Gastroesophageal sphincter (tissue), 3 donors: ENCODE measurements around the gene OR9A4.

Experiments
- CTCF ChIP-seq, 4 experiments: fragments of 200-600 bp in 2 of 4; fragments of 450-650 bp in 2 of 4; sonication (generic) in 1 of 4; IDR thresholded peaks; one replicate each; pipeline ENCODE4 v1.5.1; 2017 to 2019; ENCODE audit warnings: antibody characterized with exemption in 4 of 4, mild to moderate bottlenecking in 2 of 4, moderate library complexity in 2 of 4
- POLR2A ChIP-seq, 2 donors: fragments of 450-650 bp; IDR thresholded peaks; one replicate each; pipeline ENCODE4 v1.6.1; 2017; ENCODE audit warnings: antibody characterized with exemption in 2 of 2, mild to moderate bottlenecking in 2 of 2, moderate library complexity in 1 of 2
- POLR2AphosphoS5 ChIP-seq: sonication (generic); formaldehyde crosslinking; IDR thresholded peaks from one replicate; pipeline ENCODE4 v1.6.1; 2017; ENCODE audit warnings: antibody characterized with exemption

- TF ChIP-seq POLR2A (IDR thresholded peaks at IDR 0.05) (no peak), CTCF (IDR thresholded peaks at IDR 0.05) (no peak), POLR2AphosphoS5 (no peak)
These were observed 24.9 kb upstream of the OR9A4 start for GRCh38 chr7:141891336-141891735.
